HCT116 (cell line): ENCODE measurements around the gene ACACA. TPM values are rescaled to one million over a fixed set of nuclear protein-coding genes. Genes with fewer than 3 reads are reported as not detected.

Experiments
- ATAC-seq: fragments of 200-7000 bp; cut with Tn5 transposase; 2 replicates; pipeline ENCODE4 v1.9.1; 2020; ENCODE audit warnings: mild to moderate bottlenecking, moderate library complexity
- BruUV-seq: library from RNA; stranded (reverse); fragments of 400-500 nt; replicated peaks from 2 replicates; lab custom pipeline; 2021; lab: Mats Ljungman, UMichigan
- CTCF ChIA-PET: fragments of 300-600 bp; sonication (Branson Sonifier 250); formaldehyde crosslinking; loops from one replicate; lab custom pipeline; 2021; ENCODE audit warnings: antibody characterized with exemption; lab: Charles Lee
- POLR2A ChIA-PET: fragments of 300-600, 350-600 bp; sonication (Branson Sonifier 250); formaldehyde crosslinking; loops from one replicate; lab custom pipeline; 2021; ENCODE audit warnings: antibody characterized with exemption; lab: Charles Lee
- RAD21 ChIA-PET, 2 experiments: fragments of 300-600 bp; sonication (Branson Sonifier 250); formaldehyde crosslinking; loops; one replicate each; lab custom pipeline; 2023; ENCODE audit warnings: low total read pairs in 2 of 2; ENCODE audit not compliant: uncharacterized antibody in 2 of 2, unreplicated experiment in 2 of 2, low non-redundant PET in 1 of 2; lab: Charles Lee
- DNase-seq: peaks from one replicate; pipeline ENCODE4 v3.0.0-alpha.2; 2010; ENCODE audit warnings: low read depth, low spot score
- H2AFZ ChIP-seq: fragments of 200-600 bp; shearing (Covaris generic), sonication (generic); 2 replicates; pipeline ENCODE4 v1.6.1; 2017; ENCODE audit warnings: low read depth, mixed run types, mixed read lengths, antibody characterized with exemption, low read length; ENCODE audit not compliant: poor library complexity, severe bottlenecking
- H3K27ac ChIP-seq: 2 replicates; pipeline ENCODE4 v1.5.1; 2012; ENCODE audit warnings: low read depth, low read length
- H3K27me3 ChIP-seq: fragments of 200-600 bp; sonication (generic); 2 replicates; pipeline ENCODE4 v1.6.1; 2016; ENCODE audit warnings: mixed run types, low read length, mixed read lengths; ENCODE audit not compliant: insufficient read depth
- H3K36me3 ChIP-seq, 2 experiments: fragments of 200-500 bp in 1 of 2; fragments of 200-600 bp in 1 of 2; sonication (Bioruptor generic) in 1 of 2; sonication (generic) in 1 of 2; 2 replicates each; pipeline versions ENCODE4 v1.5.1 to v1.6.1; 2014 to 2016; ENCODE audit warnings: low read length in 2 of 2, inconsistent platforms in 1 of 2, mixed read lengths in 1 of 2, mixed run types in 1 of 2; ENCODE audit not compliant: insufficient read depth in 2 of 2, control insufficient read depth in 1 of 2
- H3K4me1 ChIP-seq, 2 experiments: fragments of 200-600 bp in 1 of 2; sonication (generic) in 1 of 2; 2 replicates each; pipeline versions ENCODE4 v1.5.1 to v1.6.1; 2012 to 2017; ENCODE audit warnings: low read length in 2 of 2, inconsistent platforms in 1 of 2, mild to moderate bottlenecking in 1 of 2, mixed read lengths in 1 of 2, mixed run types in 1 of 2, moderate library complexity in 1 of 2; ENCODE audit not compliant: insufficient read depth in 2 of 2, control insufficient read depth in 1 of 2
- H3K4me2 ChIP-seq: fragments of 200-600 bp; sonication (generic); 2 replicates; pipeline ENCODE4 v1.6.1; 2017; ENCODE audit warnings: mixed run types, low read length, mixed read lengths
- H3K4me3 ChIP-seq, 2 experiments: fragments of 200-600 bp in 1 of 2; sonication (generic) in 1 of 2; replicated peaks in 1 of 2; 2 replicates each; pipeline ENCODE4 v1.5.1; 2011 to 2016; ENCODE audit warnings: low read length in 2 of 2, control low read depth in 1 of 2, low read depth in 1 of 2, mild to moderate bottlenecking in 1 of 2, mixed read lengths in 1 of 2, mixed run types in 1 of 2
- H3K79me2 ChIP-seq: fragments of 200-600 bp; sonication (generic); 2 replicates; pipeline ENCODE4 v1.6.1; 2017; ENCODE audit warnings: mild to moderate bottlenecking, mixed run types, low read length, moderate library complexity, mixed read lengths; ENCODE audit not compliant: insufficient read depth
- H3K9ac ChIP-seq: fragments of 200-600 bp; sonication (generic); 2 replicates; pipeline ENCODE4 v1.6.1; 2016; ENCODE audit warnings: low read length, mixed read lengths
- H3K9me2 ChIP-seq: fragments of 200-600 bp; sonication (generic), shearing (Covaris generic); 2 replicates; pipeline ENCODE4 v1.6.1; 2017; ENCODE audit warnings: mixed run types, mild to moderate bottlenecking, moderate library complexity; ENCODE audit not compliant: insufficient read depth
- H3K9me3 ChIP-seq, 2 experiments: fragments of 200-500 bp in 1 of 2; fragments of 200-600 bp in 1 of 2; sonication (Bioruptor generic) in 1 of 2; sonication (generic) in 1 of 2; 2 replicates each; pipeline ENCODE4 v1.6.1; 2014 to 2017; ENCODE audit warnings: low read length in 2 of 2, mixed read lengths in 2 of 2, inconsistent platforms in 1 of 2, low read depth in 1 of 2, mild to moderate bottlenecking in 1 of 2, mixed run types in 1 of 2, moderate library complexity in 1 of 2; ENCODE audit not compliant: control insufficient read depth in 1 of 2, insufficient read depth in 1 of 2
- H4K20me1 ChIP-seq: fragments of 200-600 bp; sonication (generic), shearing (Covaris generic); 2 replicates; pipeline ENCODE4 v1.6.1; 2017; ENCODE audit warnings: mixed run types, mild to moderate bottlenecking, moderate library complexity; ENCODE audit not compliant: insufficient read depth
- CEBPB ChIP-seq: IDR thresholded peaks from 2 replicates; pipeline ENCODE4 v1.6.1; 2012; ENCODE audit warnings: low read depth
- ELF1 ChIP-seq: IDR thresholded peaks from 2 replicates; pipeline ENCODE4 v1.6.1; 2012; ENCODE audit warnings: low read depth, borderline replicate concordance
- EZH2 ChIP-seq: fragments of 200-600 bp; sonication (generic); IDR thresholded peaks from 2 replicates; pipeline ENCODE4 v1.6.1; 2017; ENCODE audit warnings: antibody characterized with exemption, mixed run types
- FOSL1 ChIP-seq: IDR thresholded peaks from 2 replicates; pipeline ENCODE4 v1.6.1; 2012; ENCODE audit warnings: low read depth
- POLR2A ChIP-seq: IDR thresholded peaks from 2 replicates; pipeline ENCODE4 v1.7.0; 2011; ENCODE audit warnings: borderline replicate concordance; ENCODE audit not compliant: insufficient read depth, insufficient read length; ENCODE audit errors: extremely low read depth
- SIN3A ChIP-seq: IDR thresholded peaks from 2 replicates; pipeline ENCODE4 v1.6.1; 2012; ENCODE audit warnings: low read depth
- SP1 ChIP-seq: IDR thresholded peaks from 2 replicates; pipeline ENCODE4 v1.6.1; 2012; ENCODE audit warnings: low read depth
- SRF ChIP-seq: IDR thresholded peaks from 2 replicates; pipeline ENCODE4 v1.6.1; 2012; ENCODE audit warnings: low read depth
- ZFX ChIP-seq: fragments of 450-650 bp; IDR thresholded peaks from 2 replicates; pipeline ENCODE4 v1.6.1; 2017
- ZNF274 ChIP-seq: fragments of 200-500 bp; sonication (Bioruptor generic); IDR thresholded peaks from 2 replicates; pipeline ENCODE4 v1.6.1; 2014; ENCODE audit warnings: mild to moderate bottlenecking, low read depth, low read length, inconsistent platforms
- intact Hi-C: fragments of 100-400 bp; cut with micrococcal nuclease; formaldehyde crosslinking; loops from 2 replicates; pipeline ENCODE4 v1.10.0; 2022
- total RNA-seq: library from RNA; stranded (reverse); gene quantifications from one replicate; pipeline ENCODE4 v1.2.1, GENCODE V29; 2021; ENCODE audit not compliant: unreplicated experiment
- TF ChIP-seq, protein P1 (sequence below), 3 experiments: fragments of 200-600 bp in 1 of 3; sonication (generic) in 1 of 3; IDR thresholded peaks in 2 of 3; conservative IDR thresholded peaks in 1 of 3; 2 replicates each; pipeline ENCODE4 v1.5.1; 2012 to 2017; ENCODE audit warnings: low read depth in 2 of 3, low read length in 2 of 3, antibody characterized with exemption in 1 of 3, borderline replicate concordance in 1 of 3, control low read depth in 1 of 3, mild to moderate bottlenecking in 1 of 3, mixed read lengths in 1 of 3, mixed run types in 1 of 3, moderate library complexity in 1 of 3; ENCODE audit not compliant: insufficient read depth in 1 of 3
- TF ChIP-seq, protein P2 (sequence below): IDR thresholded peaks from 2 replicates; pipeline ENCODE4 v1.6.1; 2011; ENCODE audit warnings: mild to moderate bottlenecking, low read length, moderate library complexity; ENCODE audit not compliant: insufficient replicate concordance; ENCODE audit errors: extremely low read depth
- TF ChIP-seq, protein P3 (sequence below): IDR thresholded peaks from 2 replicates; pipeline ENCODE4 v1.6.1; 2012
- TF ChIP-seq, protein P4 (sequence below): IDR thresholded peaks from 2 replicates; pipeline ENCODE4 v1.6.1; 2012

Gene ACACA
- total RNA-seq, 1 experiment from 2014 or later: 161 TPM

DNA sequence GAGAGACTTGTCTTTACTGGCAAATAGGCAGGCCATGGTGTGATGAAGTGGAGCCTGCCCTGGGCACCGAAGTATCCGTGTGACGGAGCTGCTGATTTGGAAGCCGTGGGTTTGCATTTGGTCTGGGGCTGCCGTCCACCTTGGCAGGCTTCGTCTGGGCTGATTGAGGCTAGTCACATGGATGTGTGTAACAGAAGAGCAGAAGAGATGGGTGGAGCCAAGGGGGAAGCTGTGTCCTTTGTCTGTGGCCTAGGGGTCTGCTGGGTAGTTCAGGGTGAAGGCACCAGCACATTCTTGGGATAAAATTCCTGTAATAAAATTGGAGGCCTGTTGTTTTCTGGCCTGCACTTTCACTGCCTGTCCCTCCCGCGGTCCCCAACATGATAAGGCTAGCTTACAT is 351.7 kb downstream of the ACACA start (continued):
- TF ChIP-seq, protein P1, sequence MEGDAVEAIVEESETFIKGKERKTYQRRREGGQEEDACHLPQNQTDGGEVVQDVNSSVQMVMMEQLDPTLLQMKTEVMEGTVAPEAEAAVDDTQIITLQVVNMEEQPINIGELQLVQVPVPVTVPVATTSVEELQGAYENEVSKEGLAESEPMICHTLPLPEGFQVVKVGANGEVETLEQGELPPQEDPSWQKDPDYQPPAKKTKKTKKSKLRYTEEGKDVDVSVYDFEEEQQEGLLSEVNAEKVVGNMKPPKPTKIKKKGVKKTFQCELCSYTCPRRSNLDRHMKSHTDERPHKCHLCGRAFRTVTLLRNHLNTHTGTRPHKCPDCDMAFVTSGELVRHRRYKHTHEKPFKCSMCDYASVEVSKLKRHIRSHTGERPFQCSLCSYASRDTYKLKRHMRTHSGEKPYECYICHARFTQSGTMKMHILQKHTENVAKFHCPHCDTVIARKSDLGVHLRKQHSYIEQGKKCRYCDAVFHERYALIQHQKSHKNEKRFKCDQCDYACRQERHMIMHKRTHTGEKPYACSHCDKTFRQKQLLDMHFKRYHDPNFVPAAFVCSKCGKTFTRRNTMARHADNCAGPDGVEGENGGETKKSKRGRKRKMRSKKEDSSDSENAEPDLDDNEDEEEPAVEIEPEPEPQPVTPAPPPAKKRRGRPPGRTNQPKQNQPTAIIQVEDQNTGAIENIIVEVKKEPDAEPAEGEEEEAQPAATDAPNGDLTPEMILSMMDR (IDR thresholded peaks at IDR 0.05 in 2 of 3, conservative IDR thresholded peaks at IDR 0.05 in 1 of 3; ENCODE audit: borderline replicate concordance in 1 of 3, insufficient read depth in 1 of 3, low read depth in 2 of 3, low read length in 2 of 3): no peak
- TF ChIP-seq, protein P2, sequence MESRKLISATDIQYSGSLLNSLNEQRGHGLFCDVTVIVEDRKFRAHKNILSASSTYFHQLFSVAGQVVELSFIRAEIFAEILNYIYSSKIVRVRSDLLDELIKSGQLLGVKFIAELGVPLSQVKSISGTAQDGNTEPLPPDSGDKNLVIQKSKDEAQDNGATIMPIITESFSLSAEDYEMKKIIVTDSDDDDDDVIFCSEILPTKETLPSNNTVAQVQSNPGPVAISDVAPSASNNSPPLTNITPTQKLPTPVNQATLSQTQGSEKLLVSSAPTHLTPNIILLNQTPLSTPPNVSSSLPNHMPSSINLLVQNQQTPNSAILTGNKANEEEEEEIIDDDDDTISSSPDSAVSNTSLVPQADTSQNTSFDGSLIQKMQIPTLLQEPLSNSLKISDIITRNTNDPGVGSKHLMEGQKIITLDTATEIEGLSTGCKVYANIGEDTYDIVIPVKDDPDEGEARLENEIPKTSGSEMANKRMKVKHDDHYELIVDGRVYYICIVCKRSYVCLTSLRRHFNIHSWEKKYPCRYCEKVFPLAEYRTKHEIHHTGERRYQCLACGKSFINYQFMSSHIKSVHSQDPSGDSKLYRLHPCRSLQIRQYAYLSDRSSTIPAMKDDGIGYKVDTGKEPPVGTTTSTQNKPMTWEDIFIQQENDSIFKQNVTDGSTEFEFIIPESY: no peak
- TF ChIP-seq CEBPB: no peak
- no peak for TF ChIP-seq FOSL1
- TF ChIP-seq SP1: no peak

DNA sequence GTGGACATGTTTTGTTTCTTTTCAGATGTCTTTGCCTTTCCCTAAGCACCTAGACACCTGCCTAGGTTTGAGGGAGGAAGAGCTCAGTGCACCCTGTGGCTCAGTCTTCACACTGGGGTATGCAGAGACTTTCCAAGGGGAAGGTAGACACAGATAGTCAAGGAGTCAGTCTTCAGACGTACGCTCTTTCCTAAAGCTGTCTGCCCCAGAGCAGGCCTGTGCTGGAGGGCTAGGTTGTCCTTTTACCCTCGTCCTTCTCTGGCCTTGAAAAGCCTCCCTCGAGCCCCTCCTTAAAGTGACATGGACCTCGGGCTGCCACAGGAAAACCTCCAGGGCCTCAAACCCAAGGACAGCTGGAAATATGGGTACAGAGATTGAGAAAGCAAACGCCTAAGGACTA is 354.2 kb downstream of the ACACA start:
- no peak for ATAC-seq
- POLR2A ChIA-PET: no interaction called here
- no peak for TF ChIP-seq ZFX
- TF ChIP-seq, protein P1 (IDR thresholded peaks at IDR 0.05 in 2 of 3, conservative IDR thresholded peaks at IDR 0.05 in 1 of 3; ENCODE audit: borderline replicate concordance in 1 of 3, insufficient read depth in 1 of 3, low read depth in 2 of 3, low read length in 2 of 3): no peak
- no peak for TF ChIP-seq ELF1
- TF ChIP-seq, protein P2: no peak
- TF ChIP-seq, protein P3, sequence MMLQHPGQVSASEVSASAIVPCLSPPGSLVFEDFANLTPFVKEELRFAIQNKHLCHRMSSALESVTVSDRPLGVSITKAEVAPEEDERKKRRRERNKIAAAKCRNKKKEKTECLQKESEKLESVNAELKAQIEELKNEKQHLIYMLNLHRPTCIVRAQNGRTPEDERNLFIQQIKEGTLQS: no peak
- TF ChIP-seq EZH2: no peak
- no peak for TF ChIP-seq SRF
- TF ChIP-seq SIN3A: no peak
- TF ChIP-seq CEBPB: no peak
- TF ChIP-seq POLR2A: no peak
- TF ChIP-seq, protein P4, sequence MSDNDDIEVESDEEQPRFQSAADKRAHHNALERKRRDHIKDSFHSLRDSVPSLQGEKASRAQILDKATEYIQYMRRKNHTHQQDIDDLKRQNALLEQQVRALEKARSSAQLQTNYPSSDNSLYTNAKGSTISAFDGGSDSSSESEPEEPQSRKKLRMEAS: no peak
- TF ChIP-seq ZNF274: no peak

More for the DNA sequence above, 354.2 kb downstream of the ACACA start:
- H3K27ac ChIP-seq: no peak overlapping the region
- H3K27me3 ChIP-seq: no peaks in the 10 kb centered on the region
- no peak overlapping the region for H3K9ac ChIP-seq
- no peaks in the 10 kb centered on the region for H3K9me3 ChIP-seq
- no peak overlapping the region for H2AFZ ChIP-seq
- DNase-seq: no peak
- peaks cover 16% of the 10 kb centered on the region for H3K79me2 ChIP-seq
- ChIA-PET CTCF (no interaction called here), RAD21 (no interaction called here)
- no TSS peak for BruUV-seq
- H3K4me3 ChIP-seq: no peak overlapping the region
- H3K9me2 ChIP-seq: no peaks in the 10 kb centered on the region
- H3K4me1 ChIP-seq: 0 out of 4 replicates have a peak, but pooled peaks cover 2 to 4% of the 10 kb centered on the region in 2 experiments
- no peak overlapping the region for H3K4me2 ChIP-seq
- intact Hi-C loops: no loop called here
- peaks cover 2% of the 10 kb centered on the region; the same call in 1 of the 2 replicates for H4K20me1 ChIP-seq
- peaks cover 11 to 16% of the 10 kb centered on the region in 2 experiments for H3K36me3 ChIP-seq
